Activated CD8-positive, alpha-beta memory T cell treated with anti-CD3 and anti-CD28 coated beads, Interleukin-2, amount 50 U/mL, for 24 hours (primary cell): Measurements from ENCODE around the gene ERN1.
A peak's percentile ranks its signal among the peaks of the same experiment; 100 is the strongest.
"Not testable (repeated sequence)": the region's sequence is repeated elsewhere in the genome, so short reads cannot be mapped to it uniquely, and the experiment has no call there.

ENCODE experiments used
- DNase-seq: peaks from one replicate; pipeline ENCODE4 v3.0.0-alpha.2; 2020; ENCODE audit errors: extremely low read depth

Gene ERN1

DNA sequence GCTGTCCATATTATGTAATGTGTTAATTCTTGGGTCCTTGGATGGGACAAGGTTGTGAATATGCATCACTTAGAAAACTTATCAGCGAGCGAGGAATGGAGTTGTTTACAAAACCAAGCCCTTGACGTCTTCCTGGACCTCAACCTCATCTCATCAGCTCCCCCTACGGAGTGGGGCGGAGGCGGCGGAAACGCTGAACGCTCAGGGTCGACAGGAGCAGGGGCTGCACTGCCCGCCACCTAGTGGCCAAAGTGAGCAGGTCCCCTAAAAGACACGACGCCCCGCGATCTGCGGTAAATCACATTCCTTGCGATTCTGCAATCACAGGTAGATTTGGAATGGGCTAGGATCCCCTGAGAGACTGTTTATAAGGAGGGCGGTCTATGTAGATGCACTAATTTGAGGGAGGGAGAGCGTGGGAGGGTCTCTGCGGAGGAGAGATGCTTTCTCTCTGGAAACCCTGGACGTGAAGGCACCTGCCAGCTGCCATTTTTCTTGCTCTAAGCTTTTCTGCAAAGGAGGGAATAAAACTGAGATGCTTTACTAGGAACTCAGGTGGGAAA, 104.1 kb downstream of the ERN1 start:
- peak; percentile 71 for DNase-seq

DNA sequence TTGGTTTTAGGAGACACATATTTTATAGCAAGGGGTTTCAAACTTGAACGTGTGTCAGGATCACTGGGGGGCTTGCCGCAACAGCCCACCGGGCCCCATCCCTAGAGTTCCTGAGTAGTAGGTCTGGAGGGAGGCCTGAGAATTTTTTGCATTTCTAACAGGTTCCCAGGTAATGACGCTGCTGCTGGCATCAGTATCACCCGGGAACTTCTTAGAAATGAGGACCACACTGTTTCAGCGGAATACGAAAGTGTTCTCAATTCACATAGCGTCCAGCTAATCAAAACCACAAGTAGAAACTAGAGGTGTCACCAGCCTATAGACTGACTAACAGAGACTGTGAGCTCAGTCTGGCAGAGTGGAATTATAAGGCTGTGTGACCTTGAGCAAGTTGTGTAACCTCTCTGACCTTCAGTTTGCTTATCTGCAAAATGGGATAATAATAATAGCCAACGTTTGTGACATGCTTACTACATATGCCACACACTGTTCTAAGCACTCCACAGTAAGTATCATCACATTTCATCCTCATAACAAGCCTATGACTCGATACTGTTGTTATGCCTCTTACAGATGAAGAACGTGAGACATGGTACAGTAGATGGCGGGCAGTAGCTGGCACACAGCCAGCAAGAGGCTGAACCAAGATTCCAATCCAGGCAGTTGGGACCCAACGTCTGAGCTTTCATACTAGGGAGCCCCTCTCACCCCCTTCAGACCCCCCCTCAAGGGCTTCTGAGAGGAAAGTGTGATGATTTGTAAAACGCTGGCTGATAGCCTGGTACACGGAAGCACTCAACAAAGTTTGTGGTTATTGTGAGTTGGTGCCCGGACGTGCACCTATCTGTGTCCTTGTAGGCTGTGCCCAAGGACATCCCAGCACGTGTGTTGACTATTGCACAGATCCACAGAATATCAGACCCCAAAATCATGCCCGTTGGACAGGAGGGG, 104.9 kb downstream of the ERN1 start:
- DNase-seq = no peak

DNA sequence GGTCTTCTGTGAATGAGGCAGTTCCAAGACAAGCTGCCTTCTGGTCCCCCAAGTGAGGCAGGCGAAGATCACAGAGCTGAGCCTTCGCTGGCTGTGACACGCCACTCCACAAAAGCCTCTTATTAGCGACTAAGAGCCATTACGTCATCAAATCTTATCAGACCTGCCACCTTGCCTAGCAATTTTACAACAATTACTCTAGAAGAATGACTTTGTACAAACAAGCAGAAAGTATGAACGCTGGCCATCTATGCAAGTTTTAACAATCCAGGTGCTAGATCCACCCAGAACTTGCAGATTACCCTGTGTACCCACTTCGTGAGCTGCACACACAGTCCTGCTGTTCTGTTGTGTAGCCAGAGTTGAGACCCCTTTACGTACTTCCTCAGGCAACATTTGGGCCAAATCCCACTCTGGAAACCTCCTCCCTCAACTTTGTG, 105.7 kb downstream of the ERN1 start:
- no peak for DNase-seq

DNA sequence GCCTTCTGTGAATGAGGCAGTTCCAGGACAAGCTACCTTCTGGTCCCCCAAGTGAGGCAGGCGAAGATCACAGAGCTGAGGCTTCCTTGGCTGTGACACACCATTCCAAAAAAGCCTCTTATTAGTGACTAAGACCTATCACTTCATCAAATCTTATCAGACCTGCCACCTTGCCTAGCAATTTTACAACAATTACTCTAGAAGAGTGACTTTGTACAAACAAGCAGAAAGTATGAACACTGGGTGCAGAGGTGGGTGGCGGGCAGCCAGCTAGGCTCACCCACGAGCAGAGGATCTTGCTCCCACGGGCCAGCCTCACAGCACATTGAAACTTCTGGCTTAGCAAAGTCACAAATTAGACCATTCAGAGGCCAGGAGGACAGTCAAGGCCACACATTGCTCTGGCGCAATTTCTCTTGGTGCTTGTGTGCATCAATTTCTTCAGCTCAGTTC, 107.3 kb downstream of the ERN1 start:
- no peak for DNase-seq

DNA sequence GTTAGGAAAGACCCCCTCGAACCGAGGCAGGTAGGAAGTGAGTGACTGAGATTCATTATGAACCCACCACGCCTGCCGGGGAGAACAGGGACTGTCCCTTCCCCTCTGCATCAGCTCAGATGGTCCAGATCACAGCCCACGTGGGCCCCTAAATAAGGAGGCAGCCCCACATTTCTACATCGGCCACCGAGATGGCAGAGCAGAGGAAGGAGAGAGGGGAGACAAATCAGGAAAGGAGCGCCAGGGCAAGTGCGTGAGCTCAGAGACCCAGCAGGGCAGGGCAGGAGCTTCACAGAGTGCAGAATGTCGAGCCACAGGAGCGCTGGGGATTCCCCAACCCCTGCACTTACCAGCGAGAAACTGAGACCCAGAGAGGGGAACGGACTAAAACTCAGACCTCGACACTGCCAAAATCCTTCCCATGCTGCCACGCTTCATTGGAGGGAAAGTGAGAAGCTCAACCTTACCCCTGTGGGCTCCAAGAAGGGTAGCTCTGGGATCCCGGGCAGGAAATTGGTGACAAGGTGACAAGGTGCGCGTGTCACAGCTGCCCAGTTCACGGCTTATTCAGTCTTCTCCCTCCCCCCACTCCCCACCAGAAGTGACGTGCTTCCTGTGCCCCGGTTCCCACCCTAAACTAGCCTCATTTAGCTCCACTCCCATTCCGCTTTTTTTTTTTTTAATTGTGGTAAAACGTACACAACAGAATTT, 109.7 kb downstream of the ERN1 start, which contains the start of gene ICAM2:
ICAM2 (minus strand) TSS at position 578 of the 711 bp plus-strand sequence. CDS start 13,942 bp downstream, outside the sequence.
- DNase-seq = peak; percentile 82

DNA sequence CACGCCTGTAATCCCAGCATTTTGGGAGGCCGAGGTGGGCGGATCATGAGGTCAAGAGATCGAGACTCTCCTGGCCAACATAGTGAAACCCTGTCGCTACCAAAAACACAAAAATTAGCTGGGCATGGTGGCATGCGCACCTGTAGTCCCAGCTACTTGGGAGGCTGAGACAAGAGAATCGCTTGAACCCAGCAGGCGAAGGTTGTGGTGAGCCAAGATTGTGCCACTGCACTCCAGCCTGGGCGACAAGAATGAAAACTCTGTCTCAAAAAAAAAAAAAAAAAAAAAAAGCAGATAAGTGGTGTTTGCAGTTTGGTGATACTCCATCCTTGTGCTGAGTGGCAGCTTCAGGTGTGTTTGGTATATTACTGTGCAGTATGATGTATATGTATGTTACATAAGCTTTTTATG, 110.4 kb downstream of the ERN1 start:
- not testable (repeated sequence) for DNase-seq

DNA sequence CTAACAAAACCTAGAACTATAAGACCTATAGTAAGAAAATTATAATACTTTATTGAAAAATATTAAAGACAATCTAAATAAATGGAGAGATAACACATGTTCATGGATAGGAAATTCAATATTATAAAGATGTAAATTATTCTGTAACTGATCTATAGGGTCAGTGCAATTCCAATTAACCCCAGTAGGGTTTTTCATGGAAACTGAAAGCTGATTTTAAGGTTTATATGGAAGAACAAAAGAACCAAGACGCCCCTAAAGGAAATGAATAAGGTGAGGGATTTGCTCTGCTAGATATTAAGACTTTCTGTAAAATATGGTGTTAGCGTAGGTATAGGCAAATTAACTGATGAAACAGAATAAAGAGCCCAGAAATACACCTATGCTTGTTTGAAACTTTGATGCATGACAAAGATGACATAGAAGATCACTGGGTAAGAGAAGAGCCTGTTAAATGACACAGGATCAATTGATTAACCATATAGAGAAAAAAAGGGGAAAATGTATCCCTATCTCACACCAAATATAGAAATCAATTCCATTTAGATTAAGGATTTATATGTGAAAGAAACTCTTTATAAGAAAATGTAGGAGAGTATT, 112.5 kb downstream of the ERN1 start:
- no peak for DNase-seq

DNA sequence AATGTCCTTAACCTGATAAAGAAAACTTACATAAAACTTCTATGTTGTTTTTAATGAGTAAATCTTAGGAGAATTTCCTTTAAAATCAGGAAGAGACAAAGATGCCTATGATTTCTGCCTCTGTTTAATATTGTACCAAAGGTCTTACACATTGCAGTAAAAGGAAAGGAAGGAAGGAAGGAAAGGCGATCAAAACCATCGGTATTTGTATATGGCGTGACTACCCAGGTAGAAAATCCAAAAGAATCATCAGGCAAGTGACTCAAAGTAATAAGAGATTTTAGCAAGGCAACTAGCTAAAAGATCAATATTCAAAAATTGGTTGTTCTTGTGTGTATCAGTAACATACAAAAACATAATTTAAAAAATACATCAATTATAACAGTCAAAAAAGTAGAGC, 113.0 kb downstream of the ERN1 start:
- no peak for DNase-seq

DNA sequence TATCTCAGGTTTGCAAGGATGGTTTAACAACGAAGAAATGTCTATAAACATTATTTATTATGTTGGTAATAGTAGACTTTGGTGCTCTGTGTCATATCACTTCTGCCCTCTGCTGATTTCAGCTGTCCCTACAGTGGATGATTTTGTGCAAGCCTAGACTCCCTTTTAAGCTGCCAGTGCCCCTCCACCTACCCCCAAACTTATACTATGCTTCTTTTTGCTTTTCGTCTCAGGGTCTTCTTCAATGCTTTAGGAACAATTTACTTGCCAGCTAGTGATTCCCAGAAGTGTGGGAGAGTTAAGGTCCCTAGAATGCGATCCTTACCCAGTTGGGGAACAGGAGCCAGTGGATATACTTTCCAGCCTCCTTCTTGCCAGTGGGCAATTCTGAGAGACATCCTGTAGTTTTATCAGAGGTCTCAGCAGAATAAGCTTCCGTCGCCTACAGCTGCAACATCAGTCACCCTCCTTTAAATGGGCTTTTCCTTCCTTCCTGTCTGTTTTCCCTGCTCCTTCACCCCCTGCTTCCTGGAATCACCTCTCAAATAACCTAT, 113.6 kb downstream of the ERN1 start:
- no peak for DNase-seq

DNA sequence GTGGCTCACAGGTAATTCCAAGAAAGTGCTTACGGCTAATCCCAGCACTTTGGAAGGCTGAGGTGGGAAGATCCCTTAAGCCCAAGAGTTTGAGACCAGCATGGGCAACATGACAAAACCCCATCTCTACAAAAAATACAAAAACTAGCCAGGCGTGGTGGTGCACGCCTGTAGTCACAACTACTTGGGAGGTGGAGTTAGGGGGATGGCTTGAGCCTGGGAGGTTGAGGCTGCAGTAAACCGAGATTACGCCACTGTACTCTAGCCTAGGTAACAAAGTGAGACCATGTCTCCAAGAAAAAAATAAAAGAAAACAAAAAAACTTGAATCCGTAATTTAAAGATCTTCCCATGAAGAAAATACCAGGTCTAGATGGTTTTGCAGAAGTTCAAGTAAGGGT, 114.5 kb downstream of the ERN1 start:
- DNase-seq = no peak

DNA sequence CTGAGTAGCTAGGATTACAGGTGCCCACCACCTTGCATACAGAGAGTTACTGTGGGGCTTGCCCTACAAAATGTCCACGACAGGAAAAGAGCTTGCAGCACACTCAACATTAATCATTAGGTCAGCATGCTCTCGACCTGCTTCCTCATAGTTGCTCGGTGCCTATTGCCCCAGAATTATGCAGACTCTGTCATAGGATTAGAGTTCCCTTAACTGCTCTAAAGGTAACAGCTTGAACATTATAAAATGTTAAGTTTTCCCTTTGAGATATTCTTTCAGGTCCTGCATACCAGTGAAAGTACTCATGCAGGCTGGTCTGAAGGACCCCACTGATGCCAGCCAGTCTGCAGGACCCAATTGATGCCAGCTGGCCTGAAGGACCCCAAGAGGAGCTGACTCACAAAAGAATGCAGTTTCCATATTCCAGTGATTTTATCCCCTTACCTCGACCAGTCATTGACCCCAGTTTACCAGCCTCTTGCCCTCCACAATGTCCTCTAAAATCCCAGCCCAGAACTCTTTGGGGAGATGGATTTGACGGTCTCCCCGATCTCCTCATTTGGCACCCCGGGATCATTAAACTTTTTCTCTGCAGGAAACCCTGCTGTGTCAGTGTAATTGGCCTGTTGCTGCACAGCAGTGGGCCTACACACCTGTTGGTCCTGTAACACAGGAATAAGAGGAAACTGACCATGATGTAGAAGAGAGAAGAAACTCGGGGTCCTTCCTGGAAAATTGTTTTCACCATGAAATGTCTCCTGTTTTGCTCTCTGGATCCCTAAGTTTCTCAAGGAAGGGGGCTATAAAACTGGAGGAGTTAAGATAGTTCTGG, 120.2 kb downstream of the ERN1 start:
- no peak for DNase-seq

DNA sequence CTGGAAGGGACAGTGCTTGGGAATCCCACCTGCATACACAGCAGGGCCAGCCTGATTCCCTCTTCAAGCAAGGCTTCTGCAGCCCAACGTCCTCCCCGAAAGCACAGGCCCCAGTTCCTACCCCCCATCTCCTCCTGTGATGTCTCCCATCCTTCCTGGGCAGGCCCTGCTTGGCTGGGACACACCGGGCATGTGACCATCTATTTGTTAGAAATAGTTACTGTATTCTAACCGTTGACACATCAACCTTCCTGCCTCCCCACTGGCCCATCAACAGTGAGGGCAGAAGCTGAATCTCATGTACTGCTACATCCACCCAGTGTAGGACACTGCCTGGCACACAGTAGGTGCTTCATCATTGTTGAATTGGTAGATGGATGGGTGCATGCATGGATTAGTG, 121.1 kb downstream of the ERN1 start:
- DNase-seq = no peak

DNA sequence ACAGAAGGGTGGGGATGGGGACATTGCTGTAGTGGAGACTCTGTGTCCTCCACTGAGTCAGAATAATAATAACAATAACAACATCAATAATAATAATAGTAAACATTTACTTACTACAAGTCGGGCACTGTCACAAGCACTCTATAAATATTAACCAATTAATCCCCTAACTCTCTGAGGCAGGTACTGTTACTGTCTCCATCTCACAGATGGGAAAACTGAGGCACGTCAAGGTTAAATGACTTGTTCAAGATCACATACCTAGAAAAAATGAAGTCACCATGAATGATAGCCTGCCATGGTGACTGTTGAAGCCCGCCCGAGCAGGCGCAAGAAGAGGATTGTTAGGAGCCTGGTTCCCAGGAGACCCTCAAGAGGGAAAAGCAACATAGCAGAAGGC, 121.6 kb downstream of the ERN1 start:
- no peak for DNase-seq

DNA sequence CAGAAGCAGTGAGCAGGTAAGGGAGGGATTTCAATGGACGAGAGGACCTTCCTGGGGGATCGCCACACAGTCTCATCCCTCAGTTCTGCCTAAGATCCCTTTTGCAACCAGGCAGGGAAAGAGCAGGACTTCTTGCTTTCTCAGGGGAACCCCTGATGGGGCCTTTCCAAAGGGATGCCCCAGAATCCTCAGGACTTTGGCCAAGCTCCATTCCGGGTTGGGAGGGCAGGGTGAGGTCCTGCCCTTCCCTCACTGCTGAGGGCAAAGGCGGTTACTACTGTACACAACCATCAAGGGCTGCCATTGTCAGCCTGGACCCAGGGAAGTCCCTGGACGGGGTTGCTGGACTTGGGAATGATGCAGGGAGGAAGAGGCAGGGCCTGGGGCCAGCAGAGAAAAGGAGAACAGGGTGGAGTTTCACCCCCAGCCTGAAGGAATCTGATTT, 122.1 kb downstream of the ERN1 start:
- no peak for DNase-seq

DNA sequence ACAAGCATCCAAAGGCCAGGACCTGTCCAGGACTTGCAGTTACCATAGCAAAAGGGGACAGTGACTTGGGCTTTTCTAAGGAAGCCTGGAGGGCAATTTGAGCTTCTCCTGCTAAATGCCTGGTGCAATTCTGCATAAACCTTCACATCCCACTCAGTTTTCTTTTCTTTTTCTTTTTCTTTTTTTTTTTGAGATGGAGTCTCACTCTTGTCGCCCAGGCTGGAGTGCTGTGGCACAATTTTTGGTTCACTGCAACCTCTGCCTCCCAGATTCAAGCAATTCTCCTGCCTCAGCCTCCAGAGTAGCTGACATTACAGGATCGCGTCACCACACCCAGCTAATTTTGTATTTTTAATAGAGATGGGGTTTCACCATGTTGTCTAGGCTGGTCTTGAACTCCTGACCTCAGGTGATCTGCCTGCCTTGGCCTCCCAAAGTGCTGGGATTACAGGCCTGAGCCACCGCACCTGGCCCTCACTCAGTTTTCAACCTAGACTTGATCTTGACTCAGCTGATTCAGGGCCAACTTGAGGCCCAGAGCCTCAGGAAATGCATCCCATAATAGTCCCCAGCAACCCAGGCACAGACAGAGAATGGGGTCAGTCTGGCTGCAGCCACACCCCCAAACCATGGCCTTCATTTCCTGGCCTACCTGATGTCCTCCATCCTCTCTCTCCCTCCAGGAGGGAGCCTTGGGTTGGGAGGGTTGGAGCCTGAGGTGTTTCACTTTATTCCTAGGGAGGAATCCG, 122.7 kb downstream of the ERN1 start:
- not testable (repeated sequence) for DNase-seq

DNA sequence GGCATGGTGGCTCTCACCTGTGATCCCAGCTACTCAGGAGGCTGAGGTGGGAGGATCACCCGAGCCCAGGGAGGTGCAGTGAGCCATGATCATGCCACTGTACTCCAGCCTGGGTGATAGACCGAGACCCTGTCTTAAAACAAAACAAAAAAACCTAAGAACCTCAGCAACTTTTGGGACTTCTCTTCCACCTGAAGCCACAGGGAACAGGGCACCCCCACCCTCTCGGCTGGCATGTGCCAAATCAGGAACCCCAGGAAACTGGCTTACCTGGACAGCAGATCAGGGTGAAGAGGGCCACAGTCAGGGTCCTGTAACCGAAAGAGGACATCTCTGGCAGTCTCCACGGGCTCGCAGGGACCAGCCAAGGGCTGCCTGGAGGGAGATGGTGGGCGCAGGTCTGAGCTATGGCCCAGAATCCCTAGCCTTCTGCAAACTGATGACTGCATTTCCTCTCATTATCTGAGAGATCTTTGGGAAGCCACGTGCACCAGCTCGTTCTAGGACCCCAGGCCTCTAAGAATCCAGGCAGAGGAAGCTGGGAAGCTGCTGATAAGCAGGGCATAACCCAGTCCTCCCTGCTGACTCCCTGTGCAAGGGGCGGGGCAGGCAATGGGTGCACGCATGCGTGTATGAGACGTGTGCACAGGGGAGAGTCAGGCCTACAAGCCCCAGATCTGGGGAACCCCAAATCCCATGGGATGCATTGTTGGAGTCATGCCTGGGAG, 123.4 kb downstream of the ERN1 start:
- DNase-seq = no peak

DNA sequence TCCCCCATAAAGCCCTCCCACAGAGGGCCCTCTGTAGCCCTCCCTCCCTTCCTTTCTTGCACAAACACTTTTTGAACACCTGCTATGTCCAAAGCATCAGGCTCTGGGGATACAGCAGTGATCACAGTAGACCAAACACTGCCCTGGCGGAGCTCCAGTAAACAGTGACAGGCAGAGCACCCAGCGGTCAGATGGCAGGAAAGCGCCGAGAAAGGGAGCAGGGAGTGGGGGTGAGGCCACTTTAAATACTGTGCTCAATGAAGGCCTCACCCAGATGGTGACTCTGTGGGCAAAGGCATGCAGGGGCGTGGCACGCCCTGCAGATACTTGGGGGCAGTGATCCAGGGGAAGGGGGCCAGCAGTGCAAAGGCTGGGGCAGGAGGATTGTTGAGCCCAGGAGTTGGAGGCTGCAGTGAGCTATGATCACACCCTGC, 124.2 kb downstream of the ERN1 start:
- DNase-seq = no peak

DNA sequence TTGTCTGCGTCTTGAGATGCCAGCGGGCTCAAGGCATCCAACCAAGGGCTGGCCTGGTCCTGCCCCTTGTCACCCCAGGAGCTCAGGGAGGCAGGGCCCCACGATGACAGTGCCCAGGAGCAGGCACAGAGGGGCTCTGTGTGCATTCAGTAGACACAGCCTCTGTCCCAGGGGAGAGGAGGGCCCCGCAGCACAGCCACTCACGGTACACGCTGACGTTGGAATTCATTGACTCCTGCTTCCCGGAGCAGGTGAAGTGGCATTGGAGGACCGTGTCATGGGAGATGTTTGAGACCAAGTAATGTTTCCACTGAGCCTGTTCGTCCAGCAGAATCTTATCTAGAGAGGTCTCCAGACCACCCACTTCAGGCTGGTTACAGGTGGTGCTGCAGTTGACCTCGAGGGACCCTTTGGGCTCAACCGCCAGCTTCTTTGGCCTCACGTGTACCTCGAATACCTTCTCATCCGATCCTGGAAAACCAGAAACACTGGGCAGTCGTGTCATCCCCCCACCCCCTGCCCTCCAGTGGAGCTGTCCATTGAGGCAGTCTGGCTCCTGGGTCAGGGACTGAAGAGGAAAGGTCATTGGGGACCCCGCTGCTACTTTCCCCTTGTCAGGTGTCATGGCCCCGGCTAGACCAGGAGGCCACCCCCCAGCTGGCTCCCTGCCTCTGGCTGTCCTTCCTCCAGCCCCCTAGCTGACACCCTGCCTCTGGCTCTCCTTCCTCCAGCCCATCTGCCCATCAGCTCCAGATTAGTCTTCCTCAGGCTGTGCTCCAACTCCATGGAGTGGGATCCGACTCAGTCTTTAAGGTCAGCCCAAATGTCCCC, 124.8 kb downstream of the ERN1 start:
- DNase-seq = no peak
